Trophoblast cell (in vitro differentiated cells and primary cell): ENCODE results near the gene DICER1.

ENCODE experiments used
- DNase-seq, 2 donors: peaks; one replicate each; pipeline ENCODE4 v3.0.0-alpha.2; 2016
- H2AFZ ChIP-seq: 2 replicates; pipeline ENCODE4 v1.6.1; 2013; ENCODE audit warnings: low read length, moderate library complexity, mild to moderate bottlenecking; ENCODE audit not compliant: insufficient read depth, poor library complexity
- H2AK5ac ChIP-seq: 2 replicates; pipeline ENCODE4 v1.6.1; 2013; ENCODE audit warnings: mild to moderate bottlenecking, low read length
- H2BK120ac ChIP-seq: 2 replicates; pipeline ENCODE4 v1.6.1; 2013; ENCODE audit warnings: low read length, mild to moderate bottlenecking, moderate library complexity; ENCODE audit not compliant: insufficient read depth, poor library complexity
- H2BK12ac ChIP-seq: 2 replicates; pipeline ENCODE4 v1.6.1; 2013; ENCODE audit warnings: mild to moderate bottlenecking, low read length, moderate library complexity
- H2BK5ac ChIP-seq: 2 replicates; pipeline ENCODE4 v1.6.1; 2013; ENCODE audit warnings: low read length, low read depth, moderate library complexity, mild to moderate bottlenecking; ENCODE audit not compliant: poor library complexity
- H3K14ac ChIP-seq: 2 replicates; pipeline ENCODE4 v1.6.1; 2013; ENCODE audit warnings: mild to moderate bottlenecking, low read length
- H3K18ac ChIP-seq: 2 replicates; pipeline ENCODE4 v1.6.1; 2013; ENCODE audit warnings: mild to moderate bottlenecking, low read length
- H3K23ac ChIP-seq: 2 replicates; pipeline ENCODE4 v1.6.1; 2013; ENCODE audit warnings: low read length
- H3K27ac ChIP-seq: 2 replicates; pipeline ENCODE4 v1.5.1; 2013; ENCODE audit warnings: low read depth, mild to moderate bottlenecking, inconsistent platforms, low read length, moderate library complexity
- H3K27me3 ChIP-seq: 2 replicates; pipeline ENCODE4 v1.6.1; 2013; ENCODE audit warnings: inconsistent platforms, mild to moderate bottlenecking, low read length, moderate library complexity; ENCODE audit not compliant: insufficient read depth
- H3K36me3 ChIP-seq, 2 experiments: 1 replicate in 1 of 2; 2 replicates in 1 of 2; pipeline ENCODE4 v1.6.1; 2013; ENCODE audit warnings: low read length in 2 of 2, mild to moderate bottlenecking in 2 of 2, moderate library complexity in 1 of 2; ENCODE audit not compliant: insufficient read depth in 2 of 2, control insufficient read depth in 1 of 2
- H3K4ac ChIP-seq: 2 replicates; pipeline ENCODE4 v1.6.1; 2013; ENCODE audit warnings: low read depth, mild to moderate bottlenecking, low read length, moderate library complexity
- H3K4me1 ChIP-seq, 2 experiments: 1 replicate in 1 of 2; 2 replicates in 1 of 2; pipeline ENCODE4 v1.6.1; 2013; ENCODE audit warnings: low read length in 2 of 2, mild to moderate bottlenecking in 2 of 2, moderate library complexity in 1 of 2; ENCODE audit not compliant: insufficient read depth in 2 of 2, control insufficient read depth in 1 of 2
- H3K4me2 ChIP-seq: 2 replicates; pipeline ENCODE4 v1.6.1; 2013; ENCODE audit warnings: inconsistent platforms, mild to moderate bottlenecking, low read length, moderate library complexity
- H3K4me3 ChIP-seq: 2 replicates; pipeline ENCODE4 v1.5.1; 2013; ENCODE audit warnings: mild to moderate bottlenecking, low read depth, low read length, inconsistent platforms
- H3K79me1 ChIP-seq: one replicate; pipeline ENCODE4 v1.6.1; 2013; ENCODE audit warnings: low read length
- H3K79me2 ChIP-seq: 2 replicates; pipeline ENCODE4 v1.6.1; 2013; ENCODE audit warnings: low read length, mild to moderate bottlenecking; ENCODE audit not compliant: control insufficient read depth, insufficient read depth, poor library complexity
- H3K9ac ChIP-seq: 2 replicates; pipeline ENCODE4 v1.6.1; 2013; ENCODE audit warnings: mild to moderate bottlenecking, low read length
- H3K9me3 ChIP-seq: 2 replicates; pipeline ENCODE4 v1.6.1; 2013; ENCODE audit warnings: low read depth, mild to moderate bottlenecking, control low read depth, inconsistent platforms, low read length; ENCODE audit not compliant: insufficient read depth
- H4K12ac ChIP-seq: 2 replicates; pipeline ENCODE4 v1.6.1; 2013; ENCODE audit warnings: low read depth, mild to moderate bottlenecking, low read length, moderate library complexity
- H4K8ac ChIP-seq: 2 replicates; pipeline ENCODE4 v1.6.1; 2013; ENCODE audit warnings: low read depth, mild to moderate bottlenecking, low read length, moderate library complexity
- H4K91ac ChIP-seq: one replicate; pipeline ENCODE4 v1.6.1; 2013; ENCODE audit warnings: low read depth, mild to moderate bottlenecking, low read length, moderate library complexity
- WGBS: extraction: QIAGEN DNeasy Blood & Tissue Kit; methylation state at CpG from one replicate; pipeline ENCODE4 v1.1.7; 2013; ENCODE audit warnings: missing lambda C conversion rate; ENCODE audit not compliant: insufficient read length, insufficient coverage; ENCODE audit errors: extremely low coverage; 5-methylcytosine and 5-hydroxymethylcytosine counted together

Gene DICER1

GRCh38 chr14:95189367-95190132, 32.2 kb upstream of the DICER1 start:
- H3K23ac ChIP-seq: no peak overlapping the region
- H2AK5ac ChIP-seq: no peak overlapping the region
- no peaks in the 10 kb centered on the region for H3K36me3 ChIP-seq
- H3K4me1 ChIP-seq: peaks cover 11 to 19% of the 10 kb centered on the region in 2 experiments
- no peak overlapping the region for H3K9ac ChIP-seq
- H2AFZ ChIP-seq: no peak overlapping the region
- DNase-seq: no peak
- no peak overlapping the region for H3K27ac ChIP-seq
- H3K14ac ChIP-seq: no peak overlapping the region
- H2BK12ac ChIP-seq: no peak overlapping the region
- no peaks in the 10 kb centered on the region for H3K27me3 ChIP-seq
- no peak overlapping the region for H2BK120ac ChIP-seq
- H4K12ac ChIP-seq: no peak overlapping the region
- H4K8ac ChIP-seq: no peak overlapping the region
- H3K79me1 ChIP-seq: no peaks in the 10 kb centered on the region
- no peak overlapping the region for H3K4me3 ChIP-seq
- H3K18ac ChIP-seq: no peak overlapping the region
- H3K9me3 ChIP-seq: no peaks in the 10 kb centered on the region
- WGBS: no CpG with 5 or more reads among the region's 5 CpGs
- no peak overlapping the region for H2BK5ac ChIP-seq
- H3K4ac ChIP-seq: no peak overlapping the region
- no peak overlapping the region for H3K4me2 ChIP-seq
- H3K79me2 ChIP-seq: no peaks in the 10 kb centered on the region
- no peak overlapping the region for H4K91ac ChIP-seq

GRCh38 chr14:95188380-95188779, 31.1 kb upstream of the DICER1 start:
- H3K79me1 ChIP-seq: no peaks in the 10 kb centered on the region
- H3K27ac ChIP-seq: no peak overlapping the region
- H3K4me2 ChIP-seq: no peak overlapping the region
- no peaks in the 10 kb centered on the region for H3K9me3 ChIP-seq
- no peaks in the 10 kb centered on the region for H3K79me2 ChIP-seq
- no peak overlapping the region for H2AK5ac ChIP-seq
- no peak overlapping the region for H3K9ac ChIP-seq
- no peak overlapping the region for H3K18ac ChIP-seq
- H2BK12ac ChIP-seq: no peak overlapping the region
- H3K14ac ChIP-seq: no peak overlapping the region
- no peak for DNase-seq
- H3K4me3 ChIP-seq: no peak overlapping the region
- no peak overlapping the region for H2BK5ac ChIP-seq
- no peak overlapping the region for H2AFZ ChIP-seq
- no peaks in the 10 kb centered on the region for H3K27me3 ChIP-seq
- no peaks in the 10 kb centered on the region for H3K36me3 ChIP-seq
- no peak overlapping the region for H2BK120ac ChIP-seq
- H4K8ac ChIP-seq: no peak overlapping the region
- H3K4me1 ChIP-seq: peaks cover 11 to 19% of the 10 kb centered on the region in 2 experiments
- no CpG with 5 or more reads among the region's 3 CpGs for WGBS
- H4K91ac ChIP-seq: no peak overlapping the region
- H3K23ac ChIP-seq: no peak overlapping the region
- no peak overlapping the region for H3K4ac ChIP-seq
- no peak overlapping the region for H4K12ac ChIP-seq

GRCh38 chr14:95185767-95186392, 28.6 kb upstream of the DICER1 start:
- no peak overlapping the region for H2BK12ac ChIP-seq
- H3K27ac ChIP-seq: no peak overlapping the region
- H3K4me1 ChIP-seq: peaks cover 11 to 14% of the 10 kb centered on the region in 2 experiments
- H3K4ac ChIP-seq: no peak overlapping the region
- H4K91ac ChIP-seq: no peak overlapping the region
- H3K4me3 ChIP-seq: no peak overlapping the region
- no peak overlapping the region for H3K23ac ChIP-seq
- DNase-seq: peak in 1 of 2 donors; percentile 54
- H4K12ac ChIP-seq: no peak overlapping the region
- no peak overlapping the region for H2BK120ac ChIP-seq
- H3K4me2 ChIP-seq: no peak overlapping the region
- no peak overlapping the region for H3K18ac ChIP-seq
- H3K14ac ChIP-seq: no peak overlapping the region
- no peaks in the 10 kb centered on the region for H3K36me3 ChIP-seq
- H3K27me3 ChIP-seq: no peaks in the 10 kb centered on the region
- H3K79me2 ChIP-seq: no peaks in the 10 kb centered on the region
- WGBS: no CpG with 5 or more reads among the region's 11 CpGs
- H3K79me1 ChIP-seq: no peaks in the 10 kb centered on the region
- H3K9ac ChIP-seq: no peak overlapping the region
- no peak overlapping the region for H4K8ac ChIP-seq
- no peaks in the 10 kb centered on the region for H3K9me3 ChIP-seq
- H2AK5ac ChIP-seq: no peak overlapping the region
- no peak overlapping the region for H2AFZ ChIP-seq
- H2BK5ac ChIP-seq: no peak overlapping the region

- Histone ChIP-seq H3K9ac (no peak overlapping the region), H2BK120ac (no peak overlapping the region)
- WGBS: no CpG with 5 or more reads among the region's 12 CpGs
These were observed 27.9 kb upstream of the DICER1 start for GRCh38 chr14:95185033-95185766.

More at GRCh38 chr14:95185033-95185766, 27.9 kb upstream of the DICER1 start:
- Histone ChIP-seq H4K8ac (no peak overlapping the region), H3K14ac (no peak overlapping the region), H3K4me1 (peaks cover 11 to 12% of the 10 kb centered on the region in 2 experiments), H3K4me2 (no peak overlapping the region), H3K4me3 (no peak overlapping the region), H3K23ac (no peak overlapping the region), H4K12ac (no peak overlapping the region), H3K79me1 (no peaks in the 10 kb centered on the region), H3K27me3 (no peaks in the 10 kb centered on the region), H4K91ac (no peak overlapping the region), H3K18ac (no peak overlapping the region), H2BK12ac (no peak overlapping the region), H3K4ac (no peak overlapping the region), H3K36me3 (no peaks in the 10 kb centered on the region), H2AFZ (no peak overlapping the region), H2AK5ac (no peak overlapping the region), H3K79me2 (no peaks in the 10 kb centered on the region), H3K9me3 (no peaks in the 10 kb centered on the region), H2BK5ac (no peak overlapping the region), H3K27ac (no peak overlapping the region)
- DNase-seq: peak; percentile 28 to 56
